HCT116 (cell line): Measurements from ENCODE around the gene DIP2A. TPM values are rescaled to one million over a fixed set of nuclear protein-coding genes. Genes with fewer than 3 reads are reported as not detected.

Experiments
- ATAC-seq: fragments of 200-7000 bp; cut with Tn5 transposase; 2 replicates; pipeline ENCODE4 v1.9.1; 2020; ENCODE audit warnings: mild to moderate bottlenecking, moderate library complexity
- BruUV-seq: library from RNA; stranded (reverse); fragments of 400-500 nt; replicated peaks from 2 replicates; lab custom pipeline; 2021; lab: Mats Ljungman, UMichigan
- CTCF ChIA-PET: fragments of 300-600 bp; sonication (Branson Sonifier 250); formaldehyde crosslinking; loops from one replicate; lab custom pipeline; 2021; ENCODE audit warnings: antibody characterized with exemption; lab: Charles Lee
- POLR2A ChIA-PET: fragments of 300-600, 350-600 bp; sonication (Branson Sonifier 250); formaldehyde crosslinking; loops from one replicate; lab custom pipeline; 2021; ENCODE audit warnings: antibody characterized with exemption; lab: Charles Lee
- RAD21 ChIA-PET, 2 experiments: fragments of 300-600 bp; sonication (Branson Sonifier 250); formaldehyde crosslinking; loops; one replicate each; lab custom pipeline; 2023; ENCODE audit warnings: low total read pairs in 2 of 2; ENCODE audit not compliant: uncharacterized antibody in 2 of 2, unreplicated experiment in 2 of 2, low non-redundant PET in 1 of 2; lab: Charles Lee
- DNase-seq: peaks from one replicate; pipeline ENCODE4 v3.0.0-alpha.2; 2010; ENCODE audit warnings: low read depth, low spot score
- H2AFZ ChIP-seq: fragments of 200-600 bp; shearing (Covaris generic), sonication (generic); 2 replicates; pipeline ENCODE4 v1.6.1; 2017; ENCODE audit warnings: low read depth, mixed run types, mixed read lengths, antibody characterized with exemption, low read length; ENCODE audit not compliant: poor library complexity, severe bottlenecking
- H3K27ac ChIP-seq: 2 replicates; pipeline ENCODE4 v1.5.1; 2012; ENCODE audit warnings: low read depth, low read length
- H3K27me3 ChIP-seq: fragments of 200-600 bp; sonication (generic); 2 replicates; pipeline ENCODE4 v1.6.1; 2016; ENCODE audit warnings: mixed run types, low read length, mixed read lengths; ENCODE audit not compliant: insufficient read depth
- H3K36me3 ChIP-seq, 2 experiments: fragments of 200-500 bp in 1 of 2; fragments of 200-600 bp in 1 of 2; sonication (Bioruptor generic) in 1 of 2; sonication (generic) in 1 of 2; 2 replicates each; pipeline versions ENCODE4 v1.5.1 to v1.6.1; 2014 to 2016; ENCODE audit warnings: low read length in 2 of 2, inconsistent platforms in 1 of 2, mixed read lengths in 1 of 2, mixed run types in 1 of 2; ENCODE audit not compliant: insufficient read depth in 2 of 2, control insufficient read depth in 1 of 2
- H3K4me1 ChIP-seq, 2 experiments: fragments of 200-600 bp in 1 of 2; sonication (generic) in 1 of 2; 2 replicates each; pipeline versions ENCODE4 v1.5.1 to v1.6.1; 2012 to 2017; ENCODE audit warnings: low read length in 2 of 2, inconsistent platforms in 1 of 2, mild to moderate bottlenecking in 1 of 2, mixed read lengths in 1 of 2, mixed run types in 1 of 2, moderate library complexity in 1 of 2; ENCODE audit not compliant: insufficient read depth in 2 of 2, control insufficient read depth in 1 of 2
- H3K4me2 ChIP-seq: fragments of 200-600 bp; sonication (generic); 2 replicates; pipeline ENCODE4 v1.6.1; 2017; ENCODE audit warnings: mixed run types, low read length, mixed read lengths
- H3K4me3 ChIP-seq, 2 experiments: fragments of 200-600 bp in 1 of 2; sonication (generic) in 1 of 2; replicated peaks in 1 of 2; 2 replicates each; pipeline ENCODE4 v1.5.1; 2011 to 2016; ENCODE audit warnings: low read length in 2 of 2, control low read depth in 1 of 2, low read depth in 1 of 2, mild to moderate bottlenecking in 1 of 2, mixed read lengths in 1 of 2, mixed run types in 1 of 2
- H3K79me2 ChIP-seq: fragments of 200-600 bp; sonication (generic); 2 replicates; pipeline ENCODE4 v1.6.1; 2017; ENCODE audit warnings: mild to moderate bottlenecking, mixed run types, low read length, moderate library complexity, mixed read lengths; ENCODE audit not compliant: insufficient read depth
- H3K9ac ChIP-seq: fragments of 200-600 bp; sonication (generic); 2 replicates; pipeline ENCODE4 v1.6.1; 2016; ENCODE audit warnings: low read length, mixed read lengths
- H3K9me2 ChIP-seq: fragments of 200-600 bp; sonication (generic), shearing (Covaris generic); 2 replicates; pipeline ENCODE4 v1.6.1; 2017; ENCODE audit warnings: mixed run types, mild to moderate bottlenecking, moderate library complexity; ENCODE audit not compliant: insufficient read depth
- H3K9me3 ChIP-seq, 2 experiments: fragments of 200-500 bp in 1 of 2; fragments of 200-600 bp in 1 of 2; sonication (Bioruptor generic) in 1 of 2; sonication (generic) in 1 of 2; 2 replicates each; pipeline ENCODE4 v1.6.1; 2014 to 2017; ENCODE audit warnings: low read length in 2 of 2, mixed read lengths in 2 of 2, inconsistent platforms in 1 of 2, low read depth in 1 of 2, mild to moderate bottlenecking in 1 of 2, mixed run types in 1 of 2, moderate library complexity in 1 of 2; ENCODE audit not compliant: control insufficient read depth in 1 of 2, insufficient read depth in 1 of 2
- H4K20me1 ChIP-seq: fragments of 200-600 bp; sonication (generic), shearing (Covaris generic); 2 replicates; pipeline ENCODE4 v1.6.1; 2017; ENCODE audit warnings: mixed run types, mild to moderate bottlenecking, moderate library complexity; ENCODE audit not compliant: insufficient read depth
- CBX3 ChIP-seq: IDR thresholded peaks from 2 replicates; pipeline ENCODE4 v1.6.1; 2012; ENCODE audit warnings: low read depth
- CEBPB ChIP-seq: IDR thresholded peaks from 2 replicates; pipeline ENCODE4 v1.6.1; 2012; ENCODE audit warnings: low read depth
- EGR1 ChIP-seq: IDR thresholded peaks from 2 replicates; pipeline ENCODE4 v1.6.1; 2012; ENCODE audit warnings: low read depth
- ELF1 ChIP-seq: IDR thresholded peaks from 2 replicates; pipeline ENCODE4 v1.6.1; 2012; ENCODE audit warnings: low read depth, borderline replicate concordance
- EZH2 ChIP-seq: fragments of 200-600 bp; sonication (generic); IDR thresholded peaks from 2 replicates; pipeline ENCODE4 v1.6.1; 2017; ENCODE audit warnings: antibody characterized with exemption, mixed run types
- EZH2phosphoT487 ChIP-seq: fragments of 200-600 bp; IDR thresholded peaks from 2 replicates; pipeline ENCODE4 v1.6.1; 2018; ENCODE audit warnings: antibody characterized with exemption, borderline replicate concordance
- FOSL1 ChIP-seq: IDR thresholded peaks from 2 replicates; pipeline ENCODE4 v1.6.1; 2012; ENCODE audit warnings: low read depth
- JUND ChIP-seq: IDR thresholded peaks from 2 replicates; pipeline ENCODE4 v1.6.1; 2012
- MAX ChIP-seq: IDR thresholded peaks from 2 replicates; pipeline ENCODE4 v1.6.1; 2012
- POLR2AphosphoS5 ChIP-seq: IDR thresholded peaks from 2 replicates; pipeline ENCODE4 v1.6.1; 2011; ENCODE audit warnings: mild to moderate bottlenecking, low read depth, low read length, moderate library complexity
- SIN3A ChIP-seq: IDR thresholded peaks from 2 replicates; pipeline ENCODE4 v1.6.1; 2012; ENCODE audit warnings: low read depth
- SP1 ChIP-seq: IDR thresholded peaks from 2 replicates; pipeline ENCODE4 v1.6.1; 2012; ENCODE audit warnings: low read depth
- SRF ChIP-seq: IDR thresholded peaks from 2 replicates; pipeline ENCODE4 v1.6.1; 2012; ENCODE audit warnings: low read depth
- TCF7L2 ChIP-seq: IDR thresholded peaks from 2 replicates; pipeline ENCODE4 v1.7.0; 2011; ENCODE audit warnings: borderline replicate concordance, inconsistent platforms; ENCODE audit not compliant: insufficient read depth, insufficient read length; ENCODE audit errors: extremely low read depth
- YY1 ChIP-seq: IDR thresholded peaks from 2 replicates; pipeline ENCODE4 v1.6.1; 2011; ENCODE audit warnings: low read length, low read depth, moderate library complexity, mild to moderate bottlenecking; ENCODE audit not compliant: insufficient replicate concordance; ENCODE audit errors: extremely low read depth
- ZBTB33 ChIP-seq: IDR thresholded peaks from 2 replicates; pipeline ENCODE4 v1.6.1; 2011; ENCODE audit warnings: mild to moderate bottlenecking, low read length, moderate library complexity; ENCODE audit not compliant: insufficient replicate concordance; ENCODE audit errors: extremely low read depth
- ZFX ChIP-seq: fragments of 450-650 bp; IDR thresholded peaks from 2 replicates; pipeline ENCODE4 v1.6.1; 2017
- ZNF274 ChIP-seq: fragments of 200-500 bp; sonication (Bioruptor generic); IDR thresholded peaks from 2 replicates; pipeline ENCODE4 v1.6.1; 2014; ENCODE audit warnings: mild to moderate bottlenecking, low read depth, low read length, inconsistent platforms
- intact Hi-C: fragments of 100-400 bp; cut with micrococcal nuclease; formaldehyde crosslinking; loops from 2 replicates; pipeline ENCODE4 v1.10.0; 2022
- total RNA-seq: library from RNA; stranded (reverse); gene quantifications from one replicate; pipeline ENCODE4 v1.2.1, GENCODE V29; 2021; ENCODE audit not compliant: unreplicated experiment

Gene DIP2A
- total RNA-seq, 1 experiment from 2014 or later = 39.9 TPM

- DNase-seq (no peak), ATAC-seq (no peak)
- no peak overlapping the region for H3K4me2 ChIP-seq
- ChIA-PET RAD21 (no interaction called here), CTCF (no interaction called here), POLR2A (no interaction called here)
- no TSS peak for BruUV-seq
- H3K9me2 ChIP-seq = no peaks in the 10 kb centered on the region
- no peak overlapping the region for H2AFZ ChIP-seq
- H3K9ac ChIP-seq = no peak overlapping the region
- no peaks in the 10 kb centered on the region for H3K79me2 ChIP-seq
- intact Hi-C loops = no loop called here
- no peaks in the 10 kb centered on the region for H4K20me1 ChIP-seq
- H3K36me3 ChIP-seq = peaks cover 26 to 44% of the 10 kb centered on the region in 2 experiments
- no peaks in the 10 kb centered on the region for H3K27me3 ChIP-seq
- no peaks in the 10 kb centered on the region for H3K9me3 ChIP-seq
- H3K4me3 ChIP-seq = no peak overlapping the region
- H3K4me1 ChIP-seq = no peaks in the 10 kb centered on the region
- no peak for TF ChIP-seq FOSL1
- no peak for TF ChIP-seq YY1
- no peak for TF ChIP-seq EZH2
- no peak overlapping the region for H3K27ac ChIP-seq
Observed at GRCh38 chr21:46441331-46441730, 17.4 kb upstream of the DIP2A start.

- ChIA-PET POLR2A (no interaction called here), RAD21 (no interaction called here), CTCF (no interaction called here)
- Histone ChIP-seq H4K20me1 (no peaks in the 10 kb centered on the region), H3K4me1 (no peaks in the 10 kb centered on the region), H3K9me3 (no peaks in the 10 kb centered on the region), H2AFZ (no peak overlapping the region), H3K27ac (no peak overlapping the region), H3K36me3 (peaks cover 26 to 38% of the 10 kb centered on the region in 2 experiments), H3K4me3 (no peak overlapping the region), H3K4me2 (no peak overlapping the region), H3K9ac (no peak overlapping the region), H3K9me2 (no peaks in the 10 kb centered on the region), H3K79me2 (no peaks in the 10 kb centered on the region), H3K27me3 (no peaks in the 10 kb centered on the region)
- no TSS peak for BruUV-seq
- TF ChIP-seq CEBPB (no peak), ELF1 (no peak), EZH2phosphoT487 (no peak), YY1 (no peak), EGR1 (no peak), TCF7L2 (no peak), MAX (no peak), SIN3A (no peak), ZNF274 (no peak), FOSL1 (no peak), ZFX (no peak), EZH2 (no peak), CBX3 (no peak), SRF (no peak), ZBTB33 (no peak), SP1 (no peak), JUND (no peak), POLR2AphosphoS5 (no peak)
- no peak for ATAC-seq
- intact Hi-C loops = no loop called here
- DNase-seq = no peak
Observed at GRCh38 chr21:46441961-46442498, 16.7 kb upstream of the DIP2A start.
